Measurements from ENCODE around the gene ZNF740. TPM values are rescaled to one million over a fixed set of nuclear protein-coding genes. Genes with fewer than 3 reads are reported as not detected.
A peak's percentile ranks its signal among the peaks of the same experiment; 100 is the strongest.

ZNF740 gene
- total RNA-seq, 1 experiment from 2014 or later, result 41.2 TPM

DNA sequence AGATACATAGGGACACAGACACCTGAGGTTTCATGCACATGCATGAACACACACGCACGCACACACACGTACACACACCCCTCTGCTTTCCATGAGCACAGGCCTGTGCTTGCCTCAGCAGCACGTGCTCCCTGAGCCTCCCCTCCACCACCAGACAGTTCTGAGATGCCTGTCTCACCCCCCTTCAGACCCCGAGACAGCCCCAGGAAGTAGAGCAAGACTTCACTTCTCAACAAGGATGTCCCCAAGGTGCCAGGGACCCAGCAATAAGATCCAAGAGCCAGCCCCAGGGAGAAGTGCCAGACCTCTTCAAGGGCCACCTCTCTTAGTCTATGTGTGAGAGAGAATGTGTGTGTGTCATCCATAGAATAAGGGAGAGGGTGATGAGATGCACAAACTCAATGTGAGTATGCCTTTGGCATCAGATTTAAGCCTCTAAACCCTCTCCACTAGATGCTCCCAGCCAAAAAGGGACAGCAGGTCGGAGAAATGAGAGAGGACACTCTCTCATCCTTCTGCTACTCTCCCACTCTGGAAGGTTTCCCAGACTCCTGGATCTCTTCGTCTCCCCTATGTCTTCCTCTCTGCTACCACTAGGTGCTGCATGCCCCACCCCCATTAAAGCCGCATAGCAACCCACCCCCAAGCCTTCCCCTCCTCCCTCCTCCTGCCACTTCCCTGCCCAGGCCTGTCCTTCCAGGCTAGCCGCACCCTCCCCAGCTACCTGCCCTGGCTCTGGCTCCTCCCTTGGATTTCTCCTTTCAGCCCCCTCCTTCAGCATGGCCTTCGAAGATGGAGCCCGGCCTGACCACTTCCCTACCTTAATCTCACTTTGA, 43.8 kb downstream of the ZNF740 start:
- H3K27ac Mint-ChIP-seq, result peak overlapping the region; percentile 75 to 84 (median 75); a peak in 6 of 7 replicates
- Histone ChIP-seq H3K4me2 (ENCODE audit: insufficient read depth, insufficient read length, low read length) (peak overlapping the region; percentile 9), H2BK15ac (ENCODE audit: low read depth, low read length) (no peak overlapping the region), H3K4ac (ENCODE audit: low read depth, low read length) (no peak overlapping the region), H2BK120ac (ENCODE audit: low read depth, low read length, poor library complexity, severe bottlenecking) (no peak overlapping the region), H3K27me3 (ENCODE audit: insufficient read depth, low read length) (peaks cover 3% of the 10 kb centered on the region; the same call in 1 of the 2 replicates), H4K8ac (replicated peaks; ENCODE audit: insufficient read length, low read depth, low read length) (no peak overlapping the region), H3K23ac (ENCODE audit: insufficient read length, low read depth, low read length) (no peak overlapping the region), H3K14ac (ENCODE audit: insufficient read depth, low read length) (no peak overlapping the region), H3K18ac (ENCODE audit: insufficient read length, low read depth, low read length) (no peak overlapping the region), H2BK5ac (ENCODE audit: insufficient read length, low read length) (no peak overlapping the region), H3K79me2 (ENCODE audit: insufficient read depth, low read length) (peaks cover 3% of the 10 kb centered on the region; the same call in 1 of the 2 replicates), H3K9ac (ENCODE audit: extremely low read depth, insufficient read length, low read length) (no peak overlapping the region), H2AFZ (ENCODE audit: low read length) (no peak overlapping the region), H4K20me1 (ENCODE audit: control insufficient read depth, insufficient read depth, insufficient read length) (no peaks in the 10 kb centered on the region), H3K23me2 (ENCODE audit: insufficient read length, low read depth, low read length, poor library complexity, severe bottlenecking) (peaks cover 16% of the 10 kb centered on the region), H3T11ph (ENCODE audit: low read length) (no peak overlapping the region), H3K9me3 (ENCODE audit: control insufficient read depth, low read depth, low read length) (no peaks in the 10 kb centered on the region), H4K5ac (ENCODE audit: insufficient read length, low read depth, low read length) (no peak overlapping the region), H2BK20ac (ENCODE audit: low read depth, low read length, poor library complexity, severe bottlenecking) (no peak overlapping the region), H3K4me1 (ENCODE audit: insufficient read depth, low read length) (peaks cover 25% of the 10 kb centered on the region; the same call in 1 of the 2 replicates), H2AK5ac (ENCODE audit: insufficient read length, low read length) (no peak overlapping the region), H3K79me1 (ENCODE audit: insufficient read depth, low read depth, low read length, poor library complexity, severe bottlenecking) (no peaks in the 10 kb centered on the region), H4K91ac (ENCODE audit: insufficient read length, low read depth, low read length) (no peak overlapping the region), H2BK12ac (ENCODE audit: insufficient read length, low read depth, low read length) (no peak overlapping the region), H3K56ac (ENCODE audit: insufficient read length, low read depth, low read length) (no peak overlapping the region), H3K27ac (ENCODE audit: insufficient read length, low read depth, low read length) (no peak overlapping the region)
- peak; percentile 95 for DNase-seq
- no peaks in the 10 kb centered on the region for H3K9me3 Mint-ChIP-seq
- peak overlapping the region; percentile 22 to 61 for H3K4me3 Mint-ChIP-seq
- WGBS (ENCODE audit: extremely low coverage, insufficient read length, low lambda C conversion rate), result no CpG with 5 or more reads among the region's 11 CpGs
- H3K27me3 Mint-ChIP-seq (ENCODE audit: low read depth), result peaks cover 6% of the 10 kb centered on the region
- peaks cover 8 to 15% (median 13%) of the 10 kb centered on the region in 3 experiments; a peak in 6 of 7 replicates for H3K36me3 Mint-ChIP-seq (ENCODE audit: insufficient read depth in 1 of 3, low read depth in 3 of 3)
- TF ChIP-seq, protein P1, sequence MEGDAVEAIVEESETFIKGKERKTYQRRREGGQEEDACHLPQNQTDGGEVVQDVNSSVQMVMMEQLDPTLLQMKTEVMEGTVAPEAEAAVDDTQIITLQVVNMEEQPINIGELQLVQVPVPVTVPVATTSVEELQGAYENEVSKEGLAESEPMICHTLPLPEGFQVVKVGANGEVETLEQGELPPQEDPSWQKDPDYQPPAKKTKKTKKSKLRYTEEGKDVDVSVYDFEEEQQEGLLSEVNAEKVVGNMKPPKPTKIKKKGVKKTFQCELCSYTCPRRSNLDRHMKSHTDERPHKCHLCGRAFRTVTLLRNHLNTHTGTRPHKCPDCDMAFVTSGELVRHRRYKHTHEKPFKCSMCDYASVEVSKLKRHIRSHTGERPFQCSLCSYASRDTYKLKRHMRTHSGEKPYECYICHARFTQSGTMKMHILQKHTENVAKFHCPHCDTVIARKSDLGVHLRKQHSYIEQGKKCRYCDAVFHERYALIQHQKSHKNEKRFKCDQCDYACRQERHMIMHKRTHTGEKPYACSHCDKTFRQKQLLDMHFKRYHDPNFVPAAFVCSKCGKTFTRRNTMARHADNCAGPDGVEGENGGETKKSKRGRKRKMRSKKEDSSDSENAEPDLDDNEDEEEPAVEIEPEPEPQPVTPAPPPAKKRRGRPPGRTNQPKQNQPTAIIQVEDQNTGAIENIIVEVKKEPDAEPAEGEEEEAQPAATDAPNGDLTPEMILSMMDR (conservative IDR thresholded peaks at IDR 0.05), result peak; percentile 69
- peaks cover 67% of the 10 kb centered on the region in 2 experiments for H3K4me1 Mint-ChIP-seq
